Right cardiac atrium (tissue), 5 donors: ENCODE measurements around the gene PHF21B. TPM values are rescaled to one million over a fixed set of nuclear protein-coding genes. Genes with fewer than 3 reads are reported as not detected.
"Not testable (repeated sequence)": the region's sequence is repeated elsewhere in the genome, so short reads cannot be mapped to it uniquely, and the experiment has no call there.

ENCODE experiments used
- ATAC-seq, 2 donors: fragments of 200-7000 bp; cut with Tn5 transposase; one replicate each; pipeline versions ENCODE4 v1.8.0 to v1.9.1; 2020; ENCODE audit warnings: moderate library complexity in 2 of 2, mild to moderate bottlenecking in 1 of 2
- DNase-seq, 3 donors: peaks; one replicate each; pipeline ENCODE4 v3.0.0-alpha.2; 2020
- H3K27ac ChIP-seq: one replicate; pipeline ENCODE4 v1.5.1; 2013; ENCODE audit warnings: mild to moderate bottlenecking, low read length, control low read depth, moderate library complexity
- H3K27me3 ChIP-seq: one replicate; pipeline ENCODE4 v1.6.1; 2013; ENCODE audit not compliant: control insufficient read depth, insufficient read depth
- H3K4me1 ChIP-seq: one replicate; pipeline ENCODE4 v1.6.1; 2013; ENCODE audit warnings: low read length; ENCODE audit not compliant: control insufficient read depth, insufficient read depth
- H3K4me3 ChIP-seq: one replicate; pipeline ENCODE4 v1.5.1; 2013; ENCODE audit warnings: low read length, control low read depth
- H3K9me3 ChIP-seq: one replicate; pipeline ENCODE4 v1.6.1; 2013; ENCODE audit warnings: low read length; ENCODE audit not compliant: control insufficient read depth
- WGBS: extraction: QIAGEN DNeasy Blood & Tissue Kit; methylation state at CpG from one replicate; pipeline ENCODE4 v1.1.7; 2013; 5-methylcytosine and 5-hydroxymethylcytosine counted together
- intact Hi-C, 4 donors: fragments of 100-400 bp; cut with DNase I; formaldehyde crosslinking; loops; one replicate each; pipeline versions ENCODE4 v1.11.0 to v1.14.0; 2022 to 2023
- polyA plus RNA-seq: library from polyadenylated mRNA; stranded (reverse); fragments of 200-250 nt; gene quantifications from one replicate; pipeline ENCODE4 v1.2.3, GENCODE V29; 2013
- total RNA-seq, 4 donors: library from RNA; stranded (reverse); fragmentation: NEBNext Ultra II Directional; extraction: Animal tissue kit (Norgen Biotek cat#: 25700); gene quantifications; one replicate each; pipeline ENCODE4 v1.2.1, GENCODE V29; 2021
- donor health status: healthy with polysubstance abuse.
- donor health status: DM: no; HTN: yes; CAD: no.
- donor health status: DM: no; HTN: no; CAD: no.
- donor health status: DM: no; HTN: yes; CAD: no; lungs with severe emphysema.
- donor health status: DM: yes; HTN: yes; CAD: no.

Gene PHF21B
- total and polyA plus RNA-seq, 5 donors = 0.50 to 1.9 (median 1.3) TPM

- no peaks in the 10 kb centered on the region for H3K9me3 ChIP-seq
- ATAC-seq = no peak
- DNase-seq = no peak
- no peak overlapping the region for H3K4me3 ChIP-seq
- no peaks in the 10 kb centered on the region for H3K27me3 ChIP-seq
- WGBS = 85% methylated on average over 7 of the region's 7 CpGs
- intact Hi-C loops = no loop called here
- H3K4me1 ChIP-seq = no peaks in the 10 kb centered on the region
- H3K27ac ChIP-seq = no peak overlapping the region
These were observed 148.6 kb downstream of the PHF21B start for GRCh38 chr22:44861245-44861644.

DNA sequence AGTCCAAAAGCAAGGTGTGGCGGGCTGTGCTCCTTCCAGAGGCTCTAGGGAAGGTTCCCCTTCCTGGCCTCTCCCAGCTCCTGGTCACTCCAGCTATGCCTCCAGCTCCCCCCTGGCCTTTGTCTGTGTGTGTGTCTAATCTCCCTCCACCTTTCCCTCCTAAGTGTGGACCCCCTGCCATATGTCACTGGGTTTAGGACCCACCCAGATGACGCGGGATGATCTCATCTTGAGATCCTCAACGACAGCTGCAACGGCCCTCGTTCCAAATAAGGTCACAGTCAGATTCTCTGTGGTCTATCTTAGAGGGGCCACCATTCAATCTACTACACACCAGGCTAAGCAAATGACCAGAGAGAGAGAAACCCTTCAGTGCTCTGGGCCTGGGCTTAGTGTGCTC lies 149.5 kb downstream of the PHF21B start:
- Histone ChIP-seq H3K27ac (no peak overlapping the region), H3K4me1 (no peaks in the 10 kb centered on the region), H3K4me3 (no peak overlapping the region), H3K27me3 (no peaks in the 10 kb centered on the region), H3K9me3 (no peaks in the 10 kb centered on the region)
- 60% methylated on average over 6 of the region's 6 CpGs for WGBS
- ATAC-seq (no peak), DNase-seq (no peak)
- intact Hi-C loops = no loop called here

GRCh38 chr22:44859641-44860040 lies 150.2 kb downstream of the PHF21B start:
- no peak for DNase-seq
- intact Hi-C loops = no loop called here
- no peak for ATAC-seq
- 90% methylated on average over 13 of the region's 13 CpGs for WGBS
- no peaks in the 10 kb centered on the region for H3K4me1 ChIP-seq
- no peaks in the 10 kb centered on the region for H3K9me3 ChIP-seq
- H3K27me3 ChIP-seq = no peaks in the 10 kb centered on the region
- H3K27ac ChIP-seq = no peak overlapping the region
- no peak overlapping the region for H3K4me3 ChIP-seq

- H3K27ac ChIP-seq, H3K27me3 ChIP-seq, DNase-seq, H3K4me1 ChIP-seq, H3K9me3 ChIP-seq, ATAC-seq, intact Hi-C loops, H3K4me3 ChIP-seq: not testable (repeated sequence)
- 55% methylated on average over 7 of the region's 7 CpGs for WGBS
These were observed 151.0 kb downstream of the PHF21B start for GRCh38 chr22:44858819-44859218.

GRCh38 chr22:44855855-44856254 lies 153.9 kb downstream of the PHF21B start:
- DNase-seq (no peak), ATAC-seq (no peak)
- intact Hi-C loops = no loop called here
- 93% methylated on average over 5 of the region's 5 CpGs for WGBS
- Histone ChIP-seq H3K9me3 (no peaks in the 10 kb centered on the region), H3K4me1 (no peaks in the 10 kb centered on the region), H3K27me3 (no peaks in the 10 kb centered on the region), H3K27ac (no peak overlapping the region), H3K4me3 (no peak overlapping the region)

- 87% methylated on average over 8 of the region's 8 CpGs for WGBS
- DNase-seq, H3K27me3 ChIP-seq, H3K4me1 ChIP-seq, ATAC-seq, H3K27ac ChIP-seq, H3K9me3 ChIP-seq, intact Hi-C loops, H3K4me3 ChIP-seq: not testable (repeated sequence)
These were observed 155.2 kb downstream of the PHF21B start for GRCh38 chr22:44854641-44855040.

- WGBS = 73% methylated on average over 6 of the region's 6 CpGs
- intact Hi-C loops = no loop called here
These were observed 158.9 kb downstream of the PHF21B start for GRCh38 chr22:44850946-44851345.

DNA sequence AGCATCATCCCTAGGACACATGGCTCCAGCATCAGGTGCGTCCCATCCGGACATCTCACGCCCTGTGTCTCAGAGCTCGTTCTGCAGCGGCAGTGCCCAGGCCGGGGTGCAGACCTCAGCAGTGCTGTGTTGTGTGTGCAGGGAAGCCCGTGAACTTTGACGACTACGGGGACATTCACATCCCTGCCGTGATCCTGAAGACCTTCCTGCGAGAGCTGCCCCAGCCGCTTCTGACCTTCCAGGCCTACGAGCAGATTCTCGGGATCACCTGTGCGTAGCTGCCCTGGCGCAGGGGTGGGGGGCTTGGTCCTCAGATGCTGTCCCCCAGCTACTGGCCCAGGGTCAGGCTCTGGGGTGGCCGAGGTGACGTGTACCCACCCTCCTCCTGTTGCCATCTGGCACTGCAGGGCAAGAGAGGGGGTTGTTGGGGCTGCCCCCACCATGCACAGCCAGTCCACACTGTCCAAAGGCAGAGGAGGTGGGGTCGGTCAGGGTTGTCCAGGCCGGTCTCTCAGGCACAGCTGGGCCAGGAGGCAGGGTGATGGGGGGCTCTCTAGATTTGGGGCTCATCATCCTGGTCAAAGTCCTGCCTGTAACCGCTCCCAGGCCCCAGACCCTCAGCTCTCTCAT lies 160.9 kb downstream of the PHF21B start:
- 91% methylated on average over 21 of the region's 21 CpGs for WGBS
- Histone ChIP-seq H3K4me1 (no peaks in the 10 kb centered on the region), H3K9me3 (no peaks in the 10 kb centered on the region), H3K27ac (no peak overlapping the region), H3K27me3 (no peaks in the 10 kb centered on the region), H3K4me3 (no peak overlapping the region)
- ATAC-seq (no peak), DNase-seq (no peak)
- intact Hi-C loops = no loop called here

More at GRCh38 chr22:44850946-44851345, 158.9 kb downstream of the PHF21B start:
- Histone ChIP-seq H3K27me3 (no peaks in the 10 kb centered on the region), H3K4me1 (no peaks in the 10 kb centered on the region), H3K9me3 (no peaks in the 10 kb centered on the region), H3K27ac (no peak overlapping the region), H3K4me3 (no peak overlapping the region)
- DNase-seq (no peak), ATAC-seq (no peak)

- H3K27me3 ChIP-seq = no peaks in the 10 kb centered on the region
- no peak overlapping the region for H3K4me3 ChIP-seq
- no peak for ATAC-seq
- H3K9me3 ChIP-seq = no peaks in the 10 kb centered on the region
- H3K4me1 ChIP-seq = no peaks in the 10 kb centered on the region
- WGBS = 69% methylated on average over 14 of the region's 14 CpGs
- no peak overlapping the region for H3K27ac ChIP-seq
- intact Hi-C loops = no loop called here
- DNase-seq = no peak
These were observed 161.5 kb downstream of the PHF21B start for GRCh38 chr22:44848296-44848741.

DNA sequence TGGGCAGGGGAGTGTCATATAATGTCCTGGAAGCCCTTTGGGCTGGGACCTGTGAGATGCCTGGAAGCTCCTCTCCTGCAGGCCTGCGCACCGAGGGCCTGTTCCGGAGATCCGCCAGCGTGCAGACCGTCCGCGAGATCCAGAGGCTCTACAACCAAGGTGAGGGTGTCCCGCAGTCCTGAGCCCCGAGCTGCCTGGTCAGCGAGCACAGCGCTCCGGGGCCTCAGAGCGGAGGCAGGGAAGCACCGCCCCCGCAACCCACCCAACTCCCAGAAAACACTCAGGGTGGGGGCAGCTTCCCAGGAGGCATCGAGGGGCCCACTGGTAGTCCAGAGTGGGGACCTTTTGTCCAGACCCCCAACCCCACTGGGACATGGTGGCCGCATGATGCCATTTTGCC lies 161.9 kb downstream of the PHF21B start:
- Histone ChIP-seq H3K27ac (no peak overlapping the region), H3K4me3 (no peak overlapping the region), H3K4me1 (no peaks in the 10 kb centered on the region), H3K27me3 (no peaks in the 10 kb centered on the region), H3K9me3 (no peaks in the 10 kb centered on the region)
- DNase-seq (no peak), ATAC-seq (no peak)
- WGBS = 89% methylated on average over 18 of the region's 18 CpGs
- intact Hi-C loops = no loop called here

DNA sequence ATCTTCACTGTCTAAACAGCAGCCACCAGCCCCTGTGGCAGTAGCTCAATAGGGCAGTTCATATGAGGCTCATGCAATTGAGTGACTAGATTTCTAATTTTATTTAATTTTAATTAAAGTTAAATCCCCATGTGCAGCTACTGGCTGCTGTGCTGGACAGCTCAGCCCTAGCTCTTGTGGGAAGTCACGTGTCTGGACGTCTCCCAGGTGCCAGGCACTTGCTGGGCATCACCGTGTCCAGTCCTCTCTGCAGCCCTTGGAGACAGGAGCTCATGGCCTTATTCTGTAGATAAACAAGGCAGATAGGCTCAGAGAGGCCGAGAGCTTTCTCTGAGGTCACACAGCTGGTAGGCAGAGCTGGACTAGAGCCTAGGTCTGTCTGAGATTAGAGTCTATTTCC lies 162.4 kb downstream of the PHF21B start:
- no peak for DNase-seq
- H3K4me3 ChIP-seq = no peak overlapping the region
- 54% methylated on average over 4 of the region's 4 CpGs for WGBS

GRCh38 chr22:44846726-44847275 lies 163.0 kb downstream of the PHF21B start:
- Histone ChIP-seq H3K9me3 (no peaks in the 10 kb centered on the region), H3K4me3 (no peak overlapping the region), H3K4me1 (no peaks in the 10 kb centered on the region), H3K27me3 (no peaks in the 10 kb centered on the region), H3K27ac (no peak overlapping the region)
- ATAC-seq (no peak), DNase-seq (no peak)
- 80% methylated on average over 16 of the region's 16 CpGs for WGBS
- intact Hi-C loops = no loop called here

More for the DNA sequence above, 162.4 kb downstream of the PHF21B start:
- Histone ChIP-seq H3K27me3 (no peaks in the 10 kb centered on the region), H3K4me1 (no peaks in the 10 kb centered on the region), H3K27ac (no peak overlapping the region), H3K9me3 (no peaks in the 10 kb centered on the region)
- no peak for ATAC-seq
- intact Hi-C loops = no loop called here
